AG04450 (cell line): Measurements from ENCODE around the gene BCL10. TPM values are rescaled to one million over a fixed set of nuclear protein-coding genes. Genes with fewer than 3 reads are reported as not detected.

Source experiments
- CTCF ChIA-PET: fragments of 300-600, 350-600 bp; formaldehyde crosslinking; extraction: SDS; loops from one replicate; lab custom pipeline; 2022; ENCODE audit warnings: antibody characterized with exemption, inconsistent platforms; lab: Charles Lee
- POLR2A ChIA-PET: fragments of 350-600 bp; formaldehyde crosslinking; extraction: SDS; loops from one replicate; lab custom pipeline; 2021; ENCODE audit warnings: antibody characterized with exemption, inconsistent platforms; lab: Yijun Ruan, JAX
- DNase-seq: peaks from one replicate; pipeline ENCODE4 v3.0.0-alpha.2; 2011; ENCODE audit warnings: low read depth, low spot score
- H3K27ac ChIP-seq: one replicate; pipeline ENCODE4 v1.5.1; 2012; ENCODE audit warnings: low read depth, low read length, control low read depth
- H3K27me3 ChIP-seq: one replicate; pipeline ENCODE4 v1.6.0; 2012; ENCODE audit warnings: low read length; ENCODE audit not compliant: control insufficient read depth, insufficient read depth
- H3K4me3 ChIP-seq: 2 replicates; pipeline ENCODE4 v1.5.1; 2011; ENCODE audit warnings: mild to moderate bottlenecking, low read depth, low read length, control low read depth
- H3K9me3 ChIP-seq: 2 replicates; pipeline ENCODE4 v1.5.1; 2012; ENCODE audit warnings: low read length; ENCODE audit not compliant: control insufficient read depth, insufficient read depth
- polyA plus RNA-seq: library from polyadenylated mRNA; depleted of rRNA; stranded (reverse); fragments of >200 nt; gene quantifications from 2 replicates; pipeline ENCODE4 v1.2.3, GENCODE V29; 2011
- TF ChIP-seq, protein P1 (sequence below): IDR thresholded peaks from 2 replicates; pipeline ENCODE4 v1.5.1; 2011; ENCODE audit warnings: low read depth, low read length, control low read depth, inconsistent platforms

BCL10 gene
- polyA plus RNA-seq, 1 experiment: 19.4 TPM

DNA sequence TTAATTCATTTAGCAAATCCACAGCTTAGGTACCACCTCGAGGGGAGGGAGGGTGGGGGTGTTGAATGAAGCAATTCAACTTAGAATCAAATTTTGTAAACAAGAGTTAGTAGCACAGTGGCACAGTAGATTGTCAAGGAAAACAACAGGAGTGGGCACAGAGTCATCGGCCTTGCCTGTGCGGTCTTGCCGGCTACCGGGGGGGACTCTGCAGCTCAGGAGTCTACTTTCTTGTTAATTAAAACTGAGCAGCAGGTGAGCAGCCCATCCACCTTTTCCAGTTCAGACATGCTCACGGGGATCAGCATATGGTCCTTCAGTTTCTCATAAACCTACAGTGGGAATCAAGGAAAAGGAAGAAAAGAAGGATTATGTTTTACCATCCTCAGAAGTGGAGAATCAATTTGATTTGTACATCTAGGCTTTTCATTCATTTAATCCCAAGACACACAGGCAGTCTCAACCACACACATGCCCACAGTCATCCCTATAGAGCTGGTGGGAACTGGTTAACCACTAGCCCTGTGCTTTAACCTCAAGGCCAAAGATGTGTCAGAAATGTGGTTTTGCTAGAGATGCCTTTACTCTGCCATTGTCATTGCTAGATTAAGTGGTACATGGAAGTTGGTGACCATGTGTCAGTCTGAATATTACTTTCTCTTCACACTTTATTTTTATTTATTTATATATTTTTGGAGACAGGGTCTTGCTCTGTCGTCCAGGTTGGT lies 45.0 kb upstream of the BCL10 start:
- Histone ChIP-seq H3K9me3 (no peaks in the 10 kb centered on the region), H3K27ac (no peak overlapping the region), H3K27me3 (no peaks in the 10 kb centered on the region), H3K4me3 (no peak overlapping the region)
- no peak for DNase-seq
- TF ChIP-seq, protein P1, sequence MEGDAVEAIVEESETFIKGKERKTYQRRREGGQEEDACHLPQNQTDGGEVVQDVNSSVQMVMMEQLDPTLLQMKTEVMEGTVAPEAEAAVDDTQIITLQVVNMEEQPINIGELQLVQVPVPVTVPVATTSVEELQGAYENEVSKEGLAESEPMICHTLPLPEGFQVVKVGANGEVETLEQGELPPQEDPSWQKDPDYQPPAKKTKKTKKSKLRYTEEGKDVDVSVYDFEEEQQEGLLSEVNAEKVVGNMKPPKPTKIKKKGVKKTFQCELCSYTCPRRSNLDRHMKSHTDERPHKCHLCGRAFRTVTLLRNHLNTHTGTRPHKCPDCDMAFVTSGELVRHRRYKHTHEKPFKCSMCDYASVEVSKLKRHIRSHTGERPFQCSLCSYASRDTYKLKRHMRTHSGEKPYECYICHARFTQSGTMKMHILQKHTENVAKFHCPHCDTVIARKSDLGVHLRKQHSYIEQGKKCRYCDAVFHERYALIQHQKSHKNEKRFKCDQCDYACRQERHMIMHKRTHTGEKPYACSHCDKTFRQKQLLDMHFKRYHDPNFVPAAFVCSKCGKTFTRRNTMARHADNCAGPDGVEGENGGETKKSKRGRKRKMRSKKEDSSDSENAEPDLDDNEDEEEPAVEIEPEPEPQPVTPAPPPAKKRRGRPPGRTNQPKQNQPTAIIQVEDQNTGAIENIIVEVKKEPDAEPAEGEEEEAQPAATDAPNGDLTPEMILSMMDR: no peak
- ChIA-PET CTCF (interaction anchor here (0.6 to 1.5 kb wide), 3 partner anchors 9 to 387 kb away, joined by 3 to 5 read pairs (median 3); partner anchors contain the start of gene ZNHIT6), POLR2A (interaction anchor here (0.6 to 1.3 kb wide), 2 partner anchors 22 to 45 kb away, joined by 3 to 7 read pairs; no protein-coding TSS in a partner anchor)

DNA sequence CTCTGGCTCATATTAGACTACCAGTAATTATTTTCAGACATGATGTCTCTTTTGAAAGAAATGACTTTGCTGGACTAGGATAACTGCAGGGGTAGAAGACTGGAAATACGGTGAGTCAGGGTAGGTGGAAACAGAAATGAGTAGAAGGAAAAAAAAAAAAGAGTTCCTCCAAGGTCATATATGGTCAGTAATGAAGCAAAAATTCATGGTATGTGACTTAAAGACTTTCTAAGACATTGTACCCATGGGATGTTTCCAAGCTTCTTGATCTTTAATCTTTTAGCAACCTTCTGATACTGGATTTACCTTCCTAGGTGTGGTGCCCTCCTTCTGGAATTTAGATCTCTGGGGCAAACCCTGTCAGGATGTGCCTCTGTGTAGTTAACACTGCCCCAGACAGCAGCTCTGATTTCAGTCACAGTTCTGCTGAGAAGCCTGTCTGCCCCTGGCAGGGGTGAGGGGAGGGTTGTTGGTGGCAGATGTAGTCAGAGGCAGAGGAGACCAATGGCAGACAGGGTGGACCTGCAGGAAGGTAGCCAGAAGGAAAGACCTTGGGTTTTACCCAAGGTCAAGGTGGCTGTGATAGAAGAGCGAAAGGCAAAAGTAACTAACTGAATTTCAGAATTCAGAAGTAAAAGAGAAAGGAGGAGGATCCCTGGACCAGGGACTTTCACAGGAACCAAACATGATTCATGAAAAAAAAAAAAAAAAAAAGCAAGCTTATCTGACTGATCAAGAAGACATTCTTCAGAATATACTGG lies 44.1 kb upstream of the BCL10 start:
- H3K27me3 ChIP-seq: no peaks in the 10 kb centered on the region
- H3K9me3 ChIP-seq: no peaks in the 10 kb centered on the region
- ChIA-PET POLR2A (interaction anchor here (0.6 to 1.3 kb wide), 3 partner anchors 9 to 46 kb away, joined by 3 to 7 read pairs (median 5); no protein-coding TSS in a partner anchor), CTCF (interaction anchor here (0.6 to 1.5 kb wide), 3 partner anchors 10 to 388 kb away, joined by 3 to 5 read pairs (median 3); partner anchors contain the start of gene ZNHIT6)
- no peak for DNase-seq
- TF ChIP-seq, protein P1: no peak
- peak overlapping the region; percentile 81 for H3K27ac ChIP-seq
- no peak overlapping the region for H3K4me3 ChIP-seq

DNA sequence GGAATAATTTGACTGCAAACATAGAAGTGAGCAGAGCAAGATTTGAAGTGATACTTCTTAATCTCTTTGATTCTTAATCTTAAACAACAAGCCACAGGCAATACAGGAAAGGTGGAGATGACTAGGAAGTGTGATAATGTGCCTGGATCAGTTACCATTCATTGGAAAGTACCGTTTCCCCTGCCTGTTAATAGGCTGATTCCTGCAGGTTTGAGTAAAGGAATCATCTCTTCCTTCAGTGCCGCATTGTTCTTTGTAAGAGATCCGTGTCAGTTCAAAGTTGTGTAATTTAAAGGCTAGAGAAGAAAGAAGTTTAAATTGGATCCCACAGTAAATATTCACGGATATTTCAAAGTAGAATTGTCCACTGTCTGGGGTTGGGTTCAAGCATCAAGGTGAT lies 43.5 kb upstream of the BCL10 start:
- Histone ChIP-seq H3K27me3 (no peaks in the 10 kb centered on the region), H3K4me3 (no peak overlapping the region), H3K9me3 (no peaks in the 10 kb centered on the region), H3K27ac (peak overlapping the region; percentile 60)
- POLR2A ChIA-PET: interaction anchor here (0.7 kb wide), 1 partner anchor 10 kb away, joined by 5 read pairs; no protein-coding TSS in a partner anchor
- DNase-seq: no peak
- CTCF ChIA-PET: interaction anchor here (1.5 kb wide), 1 partner anchor 10 kb away, joined by 5 read pairs; no protein-coding TSS in a partner anchor
- TF ChIP-seq, protein P1: no peak

DNA sequence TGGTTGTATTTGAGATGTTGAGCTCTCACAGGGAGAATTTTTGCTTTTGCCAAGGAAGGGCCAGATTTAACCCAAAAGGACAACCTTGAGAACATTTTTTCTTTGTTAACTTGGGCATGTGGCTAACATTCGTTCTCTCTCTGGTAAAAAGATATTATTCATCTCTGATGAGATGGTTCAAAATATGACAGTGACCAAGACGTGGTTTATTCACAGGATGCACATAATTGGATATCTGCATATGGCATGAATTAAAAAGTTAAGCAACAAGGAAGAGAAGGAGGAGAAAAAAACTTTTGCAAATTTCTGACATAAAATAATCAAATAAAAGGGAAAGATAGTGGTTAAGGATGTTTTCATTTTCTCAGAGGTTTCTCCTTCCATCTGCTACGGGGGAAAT lies 43.1 kb upstream of the BCL10 start:
- Histone ChIP-seq H3K27me3 (no peaks in the 10 kb centered on the region), H3K9me3 (no peaks in the 10 kb centered on the region), H3K4me3 (no peak overlapping the region), H3K27ac (no peak overlapping the region)
- DNase-seq: no peak
- CTCF ChIA-PET: no interaction called here
- POLR2A ChIA-PET: no interaction called here
- TF ChIP-seq, protein P1: no peak
